Type B pancreatic cell (in vitro differentiated cells): ENCODE measurements around the gene PRMT7. TPM values are rescaled to one million over a fixed set of nuclear protein-coding genes. Genes with fewer than 3 reads are reported as not detected.

Experiments used
- DNase-seq: peaks from one replicate; pipeline ENCODE4 v3.0.0; 2021; ENCODE audit warnings: mixed read lengths; ENCODE audit not compliant: unreplicated experiment; ENCODE audit errors: extremely low spot score
- H3K27ac Mint-ChIP-seq: 2 replicates; pipeline ENCODE4 v1.8.0; 2021; ENCODE audit warnings: mild to moderate bottlenecking, mixed read lengths
- H3K27me3 Mint-ChIP-seq: 2 replicates; pipeline ENCODE4 v1.8.0; 2021; ENCODE audit warnings: mixed read lengths
- H3K36me3 Mint-ChIP-seq: 2 replicates; pipeline ENCODE4 v1.8.0; 2021; ENCODE audit warnings: mixed read lengths
- H3K4me1 Mint-ChIP-seq: one replicate; pipeline ENCODE4 v1.8.0; 2021; ENCODE audit warnings: mixed read lengths; ENCODE audit not compliant: unreplicated experiment
- H3K4me3 Mint-ChIP-seq: 2 replicates; pipeline ENCODE4 v1.8.0; 2021; ENCODE audit warnings: mild to moderate bottlenecking, mixed read lengths
- H3K9me3 Mint-ChIP-seq: 2 replicates; pipeline ENCODE4 v1.8.0; 2021; ENCODE audit warnings: mixed read lengths
- CTCF ChIP-seq: fragments of 200-600 bp; sonication (generic); conservative IDR thresholded peaks from 2 replicates; pipeline ENCODE4 v1.5.0; 2021; ENCODE audit warnings: antibody characterized with exemption, mild to moderate bottlenecking
- total RNA-seq: library from RNA; stranded (reverse); gene quantifications from 2 replicates; pipeline ENCODE4 v1.2.1, GENCODE V29; 2021; ENCODE audit warnings: low replicate concordance

Gene PRMT7
- total RNA-seq, 1 donor from 2014 or later: 66.9 TPM

GRCh38 chr16:68281368-68282063 is 29.3 kb upstream of the PRMT7 start:
- peaks cover 15% of the 10 kb centered on the region for H3K36me3 Mint-ChIP-seq
- H3K4me1 Mint-ChIP-seq: peaks cover 5% of the 10 kb centered on the region
- no peak for TF ChIP-seq CTCF
- no peak for DNase-seq
- H3K9me3 Mint-ChIP-seq: no peaks in the 10 kb centered on the region
- no peak overlapping the region for H3K4me3 Mint-ChIP-seq
- H3K27ac Mint-ChIP-seq: no peak overlapping the region
- H3K27me3 Mint-ChIP-seq: no peaks in the 10 kb centered on the region

GRCh38 chr16:68282064-68282452 is 28.8 kb upstream of the PRMT7 start:
- Mint-ChIP-seq H3K27ac (no peak overlapping the region), H3K9me3 (no peaks in the 10 kb centered on the region), H3K4me1 (peaks cover 5% of the 10 kb centered on the region), H3K36me3 (peaks cover 17% of the 10 kb centered on the region), H3K4me3 (no peak overlapping the region), H3K27me3 (no peaks in the 10 kb centered on the region)
- DNase-seq: no peak
- no peak for TF ChIP-seq CTCF

- Mint-ChIP-seq H3K27me3 (no peaks in the 10 kb centered on the region), H3K4me3 (no peak overlapping the region), H3K9me3 (no peaks in the 10 kb centered on the region), H3K27ac (no peak overlapping the region), H3K4me1 (peaks cover 5% of the 10 kb centered on the region), H3K36me3 (peaks cover 22% of the 10 kb centered on the region)
- no peak for DNase-seq
- no peak for TF ChIP-seq CTCF
Observed at GRCh38 chr16:68283346-68283745, 27.5 kb upstream of the PRMT7 start.

GRCh38 chr16:68283801-68284598 is 26.8 kb upstream of the PRMT7 start:
- no peaks in the 10 kb centered on the region for H3K27me3 Mint-ChIP-seq
- H3K9me3 Mint-ChIP-seq: no peaks in the 10 kb centered on the region
- H3K4me1 Mint-ChIP-seq: peaks cover 5% of the 10 kb centered on the region
- no peak overlapping the region for H3K27ac Mint-ChIP-seq
- H3K4me3 Mint-ChIP-seq: no peak overlapping the region
- no peak for DNase-seq
- no peak for TF ChIP-seq CTCF
- H3K36me3 Mint-ChIP-seq: peaks cover 22% of the 10 kb centered on the region

- DNase-seq: no peak
- H3K27me3 Mint-ChIP-seq: no peaks in the 10 kb centered on the region
- H3K36me3 Mint-ChIP-seq: peaks cover 20% of the 10 kb centered on the region
- H3K4me1 Mint-ChIP-seq: peaks cover 7% of the 10 kb centered on the region
- H3K4me3 Mint-ChIP-seq: no peak overlapping the region
- no peak overlapping the region for H3K27ac Mint-ChIP-seq
- TF ChIP-seq CTCF: no peak
- H3K9me3 Mint-ChIP-seq: no peaks in the 10 kb centered on the region
Observed at GRCh38 chr16:68284847-68285246, 26.0 kb upstream of the PRMT7 start.
